ENCODE results near the gene HYAL3. TPM values are rescaled to one million over a fixed set of nuclear protein-coding genes. Genes with fewer than 3 reads are reported as not detected.

HYAL3 gene
- total RNA-seq, 1 experiment from 2014 or later = 10.2 TPM

DNA sequence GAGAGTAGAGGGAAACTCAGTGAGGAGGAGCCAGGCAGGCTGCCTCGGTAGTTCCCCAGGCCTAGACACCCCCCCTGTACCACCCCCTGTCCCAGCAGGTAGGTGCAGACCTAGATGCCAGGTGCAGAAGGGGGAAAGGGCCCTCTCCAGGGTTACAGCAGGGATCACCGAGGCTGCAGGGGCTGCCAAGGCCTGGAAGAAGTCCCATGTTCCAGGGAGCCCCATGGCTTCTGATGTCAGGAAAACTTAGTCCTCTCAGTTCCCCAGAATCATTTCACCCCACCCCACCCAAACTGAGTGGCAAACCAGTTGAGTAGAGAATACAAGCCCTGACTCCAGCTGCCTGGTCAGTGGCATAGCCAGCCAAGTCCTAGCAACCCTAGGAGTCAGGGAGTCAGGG, 37.7 kb downstream of the HYAL3 start:
- peaks cover 23% of the 10 kb centered on the region; the same call in 1 of the 2 replicates for H3F3A ChIP-seq (ENCODE audit: insufficient read depth, low read depth)
- POLR2A ChIA-PET (ENCODE audit: unreplicated experiment) = no interaction called here
- DNase-seq = no peak
- no peaks in the 10 kb centered on the region for H4K20me1 ChIP-seq (ENCODE audit: insufficient read depth)
- H3K79me2 ChIP-seq (ENCODE audit: low read depth) = no peaks in the 10 kb centered on the region
- CTCF ChIA-PET = no interaction called here
- no peak overlapping the region for H3K27ac ChIP-seq
- H3K27me3 ChIP-seq (ENCODE audit: insufficient read depth, low read depth) = no peaks in the 10 kb centered on the region
- no peaks in the 10 kb centered on the region for H3K9me2 ChIP-seq (ENCODE audit: insufficient read depth)
- no TSS peak for BruUV-seq (replicated peaks)
- no peak overlapping the region for H3K4me2 ChIP-seq
- no peak overlapping the region for H3K4me3 ChIP-seq
- H3K4me1 ChIP-seq (replicated peaks; ENCODE audit: insufficient read depth) = peaks cover 31% of the 10 kb centered on the region
- H2AFZ ChIP-seq = no peak overlapping the region
- no peaks in the 10 kb centered on the region for H3K36me3 ChIP-seq (ENCODE audit: low read depth)
- TF ChIP-seq EZH2 (IDR thresholded peaks at IDR 0.05; ENCODE audit: low read depth) = no peak
- TF ChIP-seq, protein P1, sequence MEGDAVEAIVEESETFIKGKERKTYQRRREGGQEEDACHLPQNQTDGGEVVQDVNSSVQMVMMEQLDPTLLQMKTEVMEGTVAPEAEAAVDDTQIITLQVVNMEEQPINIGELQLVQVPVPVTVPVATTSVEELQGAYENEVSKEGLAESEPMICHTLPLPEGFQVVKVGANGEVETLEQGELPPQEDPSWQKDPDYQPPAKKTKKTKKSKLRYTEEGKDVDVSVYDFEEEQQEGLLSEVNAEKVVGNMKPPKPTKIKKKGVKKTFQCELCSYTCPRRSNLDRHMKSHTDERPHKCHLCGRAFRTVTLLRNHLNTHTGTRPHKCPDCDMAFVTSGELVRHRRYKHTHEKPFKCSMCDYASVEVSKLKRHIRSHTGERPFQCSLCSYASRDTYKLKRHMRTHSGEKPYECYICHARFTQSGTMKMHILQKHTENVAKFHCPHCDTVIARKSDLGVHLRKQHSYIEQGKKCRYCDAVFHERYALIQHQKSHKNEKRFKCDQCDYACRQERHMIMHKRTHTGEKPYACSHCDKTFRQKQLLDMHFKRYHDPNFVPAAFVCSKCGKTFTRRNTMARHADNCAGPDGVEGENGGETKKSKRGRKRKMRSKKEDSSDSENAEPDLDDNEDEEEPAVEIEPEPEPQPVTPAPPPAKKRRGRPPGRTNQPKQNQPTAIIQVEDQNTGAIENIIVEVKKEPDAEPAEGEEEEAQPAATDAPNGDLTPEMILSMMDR (conservative IDR thresholded peaks at IDR 0.05) = no peak
- H3K9me3 ChIP-seq (ENCODE audit: insufficient read depth, low read depth) = no peaks in the 10 kb centered on the region
- intact Hi-C loops (cut with micrococcal nuclease; ENCODE audit: unreplicated experiment) = loop anchor here (5.0 kb wide), 1 partner anchor 291 kb away; no protein-coding TSS in a partner anchor

DNA sequence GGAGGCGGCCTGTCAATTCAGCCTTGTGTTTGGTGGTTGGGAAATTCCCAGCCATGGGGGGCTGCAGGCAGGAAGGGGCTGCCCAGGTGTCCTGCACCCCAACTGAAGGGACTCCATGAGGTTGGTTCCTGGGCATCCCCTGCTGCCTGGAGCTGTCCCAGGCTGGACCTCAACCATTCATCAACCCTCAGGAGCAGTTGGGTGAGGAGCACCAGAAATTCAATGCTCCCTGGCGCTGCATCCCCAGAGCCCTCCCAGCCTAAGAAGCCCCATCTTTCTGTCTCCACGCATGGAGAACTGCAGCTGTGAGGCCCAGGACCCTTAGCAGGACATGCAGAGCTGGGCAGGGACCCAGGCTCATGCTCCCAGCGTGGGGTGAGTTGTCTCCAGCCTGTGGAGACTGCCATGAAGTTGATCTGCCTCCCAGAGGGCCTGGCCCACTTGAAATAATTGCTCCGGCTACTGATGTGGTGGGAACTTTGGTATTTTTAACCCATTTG, 38.2 kb downstream of the HYAL3 start:
- intact Hi-C loops (cut with micrococcal nuclease; ENCODE audit: unreplicated experiment) = loop anchor here (1.0 to 5.0 kb wide), 4 partner anchors 8 to 291 kb away; partner anchors contain the start of gene SEMA3B
- ChIA-PET CTCF (no interaction called here), POLR2A (ENCODE audit: unreplicated experiment) (no interaction called here)
- Histone ChIP-seq H3K36me3 (ENCODE audit: low read depth) (no peaks in the 10 kb centered on the region), H4K20me1 (ENCODE audit: insufficient read depth) (no peaks in the 10 kb centered on the region), H3K9me3 (ENCODE audit: insufficient read depth, low read depth) (no peaks in the 10 kb centered on the region), H2AFZ (no peak overlapping the region), H3K27me3 (ENCODE audit: insufficient read depth, low read depth) (no peaks in the 10 kb centered on the region), H3K9me2 (ENCODE audit: insufficient read depth) (no peaks in the 10 kb centered on the region), H3K4me3 (peak overlapping the region; percentile 60; the same call in 1 of the 2 replicates), H3K79me2 (ENCODE audit: low read depth) (no peaks in the 10 kb centered on the region), H3K27ac (no peak overlapping the region), H3K4me2 (peak overlapping the region; percentile 65), H3K4me1 (replicated peaks; ENCODE audit: insufficient read depth) (peaks cover 26% of the 10 kb centered on the region), H3F3A (ENCODE audit: insufficient read depth, low read depth) (peaks cover 22% of the 10 kb centered on the region; the same call in 1 of the 2 replicates)
- DNase-seq = no peak
- BruUV-seq (replicated peaks) = TSS peak; percentile 14
- TF ChIP-seq EZH2 (IDR thresholded peaks at IDR 0.05; ENCODE audit: low read depth) = no peak

DNA sequence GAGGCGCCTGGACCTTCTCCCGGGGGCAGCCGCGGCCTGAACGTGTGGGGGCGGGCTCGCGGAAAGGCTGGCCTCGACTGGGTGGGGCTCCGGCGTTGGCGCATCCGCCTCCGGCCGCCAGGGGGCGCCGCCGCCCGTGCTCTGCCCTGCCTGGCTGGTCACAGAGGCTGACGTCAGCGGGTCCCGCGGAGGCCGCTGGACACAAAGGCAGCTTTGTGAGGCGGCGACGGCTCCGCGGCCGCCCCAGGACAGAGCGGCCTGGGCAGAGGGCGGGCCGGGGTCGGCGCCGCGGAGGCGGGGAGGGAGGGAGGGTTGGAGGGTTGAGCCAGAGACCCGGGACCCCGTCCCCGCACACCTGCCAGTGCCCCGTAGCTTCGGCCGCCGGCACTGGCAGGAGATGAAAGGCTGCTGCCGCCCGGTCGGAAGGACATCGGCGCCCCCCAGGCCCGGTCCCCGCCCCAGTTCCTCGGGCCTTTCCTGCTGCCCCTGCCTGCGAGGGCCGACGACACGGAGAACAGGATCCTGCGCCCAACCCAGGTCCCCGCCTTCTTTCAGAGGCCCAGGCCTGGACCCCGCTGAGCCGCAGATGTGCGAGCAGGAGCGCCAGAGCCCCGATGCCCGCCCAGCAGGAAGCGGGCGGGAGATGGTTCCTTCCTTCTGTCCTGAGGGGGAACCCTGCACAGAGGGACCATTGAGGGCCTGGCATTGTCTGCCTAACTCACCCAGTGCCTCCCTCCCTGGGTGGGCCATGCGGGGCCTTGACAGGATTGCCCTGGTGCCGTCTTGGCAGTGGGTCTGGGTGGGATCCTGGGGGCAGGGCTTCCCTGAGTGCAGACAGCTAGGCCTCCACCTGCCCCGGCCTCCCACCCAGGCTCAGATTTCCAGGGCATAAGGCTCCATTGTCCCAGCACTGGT, 38.9 kb downstream of the HYAL3 start:
- intact Hi-C loops (cut with micrococcal nuclease; ENCODE audit: unreplicated experiment) = loop anchor here (1.0 to 5.0 kb wide), 4 partner anchors 9 to 292 kb away; partner anchors contain the start of gene SEMA3B
- BruUV-seq (replicated peaks) = no TSS peak
- H4K20me1 ChIP-seq (ENCODE audit: insufficient read depth) = no peaks in the 10 kb centered on the region
- H3K36me3 ChIP-seq (ENCODE audit: low read depth) = no peaks in the 10 kb centered on the region
- TF ChIP-seq EZH2 (IDR thresholded peaks at IDR 0.05; ENCODE audit: low read depth) = no peak
- TF ChIP-seq, protein P1 (conservative IDR thresholded peaks at IDR 0.05) = peak; percentile 82
- peak overlapping the region; percentile 60 for H3K4me3 ChIP-seq
- H3K27ac ChIP-seq = no peak overlapping the region
- POLR2A ChIA-PET (ENCODE audit: unreplicated experiment) = no interaction called here
- H3K9me2 ChIP-seq (ENCODE audit: insufficient read depth) = no peaks in the 10 kb centered on the region
- H3K79me2 ChIP-seq (ENCODE audit: low read depth) = no peaks in the 10 kb centered on the region
- no peaks in the 10 kb centered on the region for H3K9me3 ChIP-seq (ENCODE audit: insufficient read depth, low read depth)
- CTCF ChIA-PET = interaction anchor here (0.6 to 1.0 kb wide), 4 partner anchors 10 to 136 kb away, joined by 3 to 5 read pairs (median 4); no protein-coding TSS in a partner anchor
- peak; percentile 73 to 94 for DNase-seq
- H2AFZ ChIP-seq = peak overlapping the region; percentile 68; the same call in 1 of the 2 replicates
- H3K4me2 ChIP-seq = peak overlapping the region; percentile 65
- peaks cover 19% of the 10 kb centered on the region for H3K4me1 ChIP-seq (replicated peaks; ENCODE audit: insufficient read depth)
- H3K27me3 ChIP-seq (ENCODE audit: insufficient read depth, low read depth) = no peaks in the 10 kb centered on the region
- peaks cover 15% of the 10 kb centered on the region; the same call in 1 of the 2 replicates for H3F3A ChIP-seq (ENCODE audit: insufficient read depth, low read depth)

All from PC-9 (cell line).